ENCODE results near the gene SLC25A2.
A peak's percentile ranks its signal among the peaks of the same experiment; 100 is the strongest.
"Not testable (repeated sequence)": the region's sequence is repeated elsewhere in the genome, so short reads cannot be mapped to it uniquely, and the experiment has no call there.

Gene SLC25A2

DNA sequence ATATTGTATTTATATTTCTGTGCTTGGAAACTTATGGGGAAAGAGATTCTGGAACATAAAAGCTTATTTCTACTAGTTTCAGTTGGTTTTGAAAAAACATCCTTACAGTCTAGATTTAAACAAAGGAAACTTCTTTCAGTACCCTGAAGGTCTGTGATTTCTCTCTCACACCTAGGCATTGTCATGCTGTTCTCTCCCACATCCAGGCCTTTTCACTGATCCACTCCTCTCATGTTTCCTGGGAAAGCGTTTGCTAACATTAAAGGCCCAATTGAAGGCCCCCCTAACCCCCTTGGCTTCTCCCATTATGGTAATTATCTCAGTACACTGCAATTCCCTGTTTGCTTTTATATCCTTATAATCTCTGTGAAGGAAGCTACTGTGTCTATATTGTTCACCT, 38.9 kb upstream of the SLC25A2 start:
- no peaks in the 10 kb centered on the region for H3K27me3 ChIP-seq (ENCODE audit: insufficient read depth, low read length)
- TF ChIP-seq, protein P1, sequence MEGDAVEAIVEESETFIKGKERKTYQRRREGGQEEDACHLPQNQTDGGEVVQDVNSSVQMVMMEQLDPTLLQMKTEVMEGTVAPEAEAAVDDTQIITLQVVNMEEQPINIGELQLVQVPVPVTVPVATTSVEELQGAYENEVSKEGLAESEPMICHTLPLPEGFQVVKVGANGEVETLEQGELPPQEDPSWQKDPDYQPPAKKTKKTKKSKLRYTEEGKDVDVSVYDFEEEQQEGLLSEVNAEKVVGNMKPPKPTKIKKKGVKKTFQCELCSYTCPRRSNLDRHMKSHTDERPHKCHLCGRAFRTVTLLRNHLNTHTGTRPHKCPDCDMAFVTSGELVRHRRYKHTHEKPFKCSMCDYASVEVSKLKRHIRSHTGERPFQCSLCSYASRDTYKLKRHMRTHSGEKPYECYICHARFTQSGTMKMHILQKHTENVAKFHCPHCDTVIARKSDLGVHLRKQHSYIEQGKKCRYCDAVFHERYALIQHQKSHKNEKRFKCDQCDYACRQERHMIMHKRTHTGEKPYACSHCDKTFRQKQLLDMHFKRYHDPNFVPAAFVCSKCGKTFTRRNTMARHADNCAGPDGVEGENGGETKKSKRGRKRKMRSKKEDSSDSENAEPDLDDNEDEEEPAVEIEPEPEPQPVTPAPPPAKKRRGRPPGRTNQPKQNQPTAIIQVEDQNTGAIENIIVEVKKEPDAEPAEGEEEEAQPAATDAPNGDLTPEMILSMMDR (IDR thresholded peaks at IDR 0.05; ENCODE audit: low read length), result no peak
- TF ChIP-seq EZH2 (IDR thresholded peaks at IDR 0.05; ENCODE audit: borderline replicate concordance, low read length), result no peak
- H3K4me3 ChIP-seq (ENCODE audit: low read depth, low read length, poor library complexity, severe bottlenecking), result no peak overlapping the region
- no peak overlapping the region for H2AFZ ChIP-seq (ENCODE audit: low read length)
- H3K9me3 ChIP-seq (ENCODE audit: low read length), result peaks cover 30% of the 10 kb centered on the region
- no peak overlapping the region for H3K9ac ChIP-seq (ENCODE audit: low read length)
- H3K4me2 ChIP-seq (ENCODE audit: low read length), result no peak overlapping the region
- H4K20me1 ChIP-seq (ENCODE audit: insufficient read depth, low read length), result no peaks in the 10 kb centered on the region
- H3K79me2 ChIP-seq (ENCODE audit: insufficient read depth, low read length), result no peaks in the 10 kb centered on the region
- H3K27ac ChIP-seq (ENCODE audit: low read depth, low read length, poor library complexity, severe bottlenecking), result no peak overlapping the region
- no peaks in the 10 kb centered on the region for H3K4me1 ChIP-seq (ENCODE audit: insufficient read depth, low read length, severe bottlenecking)
- H3K36me3 ChIP-seq (ENCODE audit: insufficient read depth, low read length), result no peaks in the 10 kb centered on the region
- H3K9me2 ChIP-seq (ENCODE audit: low read depth, low read length), result no peaks in the 10 kb centered on the region
- no peaks in the 10 kb centered on the region for H3F3A ChIP-seq (ENCODE audit: insufficient read depth, low read length)

- H3K9me3 ChIP-seq (ENCODE audit: low read length), result peaks cover 34% of the 10 kb centered on the region
- not testable (repeated sequence) for H3K36me3 ChIP-seq (ENCODE audit: insufficient read depth, low read length); H3K4me1 ChIP-seq (ENCODE audit: insufficient read depth, low read length, severe bottlenecking); H4K20me1 ChIP-seq (ENCODE audit: insufficient read depth, low read length); H3K9me2 ChIP-seq (ENCODE audit: low read depth, low read length); H3K27ac ChIP-seq (ENCODE audit: low read depth, low read length, poor library complexity, severe bottlenecking); H3K27me3 ChIP-seq (ENCODE audit: insufficient read depth, low read length); H2AFZ ChIP-seq (ENCODE audit: low read length); H3K4me3 ChIP-seq (ENCODE audit: low read depth, low read length, poor library complexity, severe bottlenecking); H3F3A ChIP-seq (ENCODE audit: insufficient read depth, low read length); H3K9ac ChIP-seq (ENCODE audit: low read length); H3K4me2 ChIP-seq (ENCODE audit: low read length); H3K79me2 ChIP-seq (ENCODE audit: insufficient read depth, low read length)
Observed at GRCh38 chr5:141340781-141341354, 37.0 kb upstream of the SLC25A2 start.

GRCh38 chr5:141338538-141339306, 34.9 kb upstream of the SLC25A2 start, which contains the start of gene PCDHGA2:
Gene PCDHGA2 (plus strand): TSS chr5:141338760.
- Histone ChIP-seq H4K20me1 (ENCODE audit: insufficient read depth, low read length) (no peaks in the 10 kb centered on the region), H3K79me2 (ENCODE audit: insufficient read depth, low read length) (no peaks in the 10 kb centered on the region), H2AFZ (ENCODE audit: low read length) (no peak within 1 kb of the TSS), H3K4me1 (ENCODE audit: insufficient read depth, low read length, severe bottlenecking) (peaks cover 6% of the 10 kb centered on the region), H3K27me3 (ENCODE audit: insufficient read depth, low read length) (no peaks in the 10 kb centered on the region), H3K9ac (ENCODE audit: low read length) (no peak within 1 kb of the TSS), H3K27ac (ENCODE audit: low read depth, low read length, poor library complexity, severe bottlenecking) (no peak within 1 kb of the TSS), H3K9me3 (ENCODE audit: low read length) (peaks cover 39% of the 10 kb centered on the region), H3K4me3 (ENCODE audit: low read depth, low read length, poor library complexity, severe bottlenecking) (no peak within 1 kb of the TSS), H3K36me3 (ENCODE audit: insufficient read depth, low read length) (no peaks in the 10 kb centered on the region), H3K4me2 (ENCODE audit: low read length) (no peak within 1 kb of the TSS), H3F3A (ENCODE audit: insufficient read depth, low read length) (no peaks in the 10 kb centered on the region), H3K9me2 (ENCODE audit: low read depth, low read length) (no peaks in the 10 kb centered on the region)
- no peak for TF ChIP-seq EZH2 (IDR thresholded peaks at IDR 0.05; ENCODE audit: borderline replicate concordance, low read length)
- TF ChIP-seq, protein P1 (IDR thresholded peaks at IDR 0.05; ENCODE audit: low read length), result peak; percentile 40; the same call in 1 of the 2 replicates

- not testable (repeated sequence) for H3K4me3 ChIP-seq (ENCODE audit: low read depth, low read length, poor library complexity, severe bottlenecking); H3K79me2 ChIP-seq (ENCODE audit: insufficient read depth, low read length); H4K20me1 ChIP-seq (ENCODE audit: insufficient read depth, low read length); H3K4me1 ChIP-seq (ENCODE audit: insufficient read depth, low read length, severe bottlenecking); H3K27me3 ChIP-seq (ENCODE audit: insufficient read depth, low read length); H3K4me2 ChIP-seq (ENCODE audit: low read length); H3K9me2 ChIP-seq (ENCODE audit: low read depth, low read length); H3K36me3 ChIP-seq (ENCODE audit: insufficient read depth, low read length); H2AFZ ChIP-seq (ENCODE audit: low read length); H3F3A ChIP-seq (ENCODE audit: insufficient read depth, low read length); H3K9ac ChIP-seq (ENCODE audit: low read length); H3K27ac ChIP-seq (ENCODE audit: low read depth, low read length, poor library complexity, severe bottlenecking)
- H3K9me3 ChIP-seq (ENCODE audit: low read length), result peaks cover 19% of the 10 kb centered on the region
Observed at GRCh38 chr5:141332571-141332970, 28.7 kb upstream of the SLC25A2 start.
